Fibroblast of gingiva (primary cell): ENCODE measurements around the gene USP7.

Source experiments
- DNase-seq: peaks from one replicate; pipeline ENCODE4 v3.0.0-alpha.2; 2011; ENCODE audit warnings: low read depth

Gene USP7

GRCh38 chr16:8899709-8900317 is 63.9 kb downstream of the USP7 start:
- DNase-seq = no peak

GRCh38 chr16:8898660-8899318 is 64.9 kb downstream of the USP7 start:
- DNase-seq = no peak

GRCh38 chr16:8894736-8895334 is 68.9 kb downstream of the USP7 start:
- no peak for DNase-seq

- no peak for DNase-seq
Observed at GRCh38 chr16:8893976-8894690, 69.6 kb downstream of the USP7 start.

- DNase-seq = no peak
Observed at GRCh38 chr16:8893426-8893825, 70.3 kb downstream of the USP7 start.

GRCh38 chr16:8892101-8892575 is 71.6 kb downstream of the USP7 start:
- DNase-seq = no peak

- no peak for DNase-seq
Observed at GRCh38 chr16:8890549-8890921, 73.2 kb downstream of the USP7 start.

GRCh38 chr16:8889893-8890548 is 73.7 kb downstream of the USP7 start:
- DNase-seq = no peak

- DNase-seq = no peak
Observed at GRCh38 chr16:8888951-8889892, 74.5 kb downstream of the USP7 start.

- peak; percentile 36 for DNase-seq
Observed at GRCh38 chr16:8887952-8888560, 75.7 kb downstream of the USP7 start.

- DNase-seq = no peak
Observed at GRCh38 chr16:8887431-8887765, 76.3 kb downstream of the USP7 start.

- no peak for DNase-seq
Observed at GRCh38 chr16:8886593-8887430, 76.9 kb downstream of the USP7 start.

GRCh38 chr16:8885674-8886592 is 77.8 kb downstream of the USP7 start:
- DNase-seq = peak; percentile 26

GRCh38 chr16:8882725-8883377 is 80.9 kb downstream of the USP7 start:
- no peak for DNase-seq

GRCh38 chr16:8882041-8882617 is 81.6 kb downstream of the USP7 start, which contains the start of gene LITAFD:
Gene LITAFD, plus strand, starts transcription at chr16:8882351. Its CDS starts 2,005 bp downstream, at chr16:8884356.
- DNase-seq = no peak

GRCh38 chr16:8880839-8881510 is 82.7 kb downstream of the USP7 start:
- DNase-seq = no peak

GRCh38 chr16:8878523-8878911 is 85.2 kb downstream of the USP7 start:
- DNase-seq = peak; percentile 63
